NCI-H2227 (cell line): ENCODE results near the gene SIX3.
A peak's percentile ranks its signal among the peaks of the same experiment; 100 is the strongest.

Experiments used
- DNase-seq: peaks from one replicate; lab custom pipeline; 2025; ENCODE audit not compliant: unreplicated experiment; lab: John Stamatoyannopoulos, UW

The SIX3 gene

DNA sequence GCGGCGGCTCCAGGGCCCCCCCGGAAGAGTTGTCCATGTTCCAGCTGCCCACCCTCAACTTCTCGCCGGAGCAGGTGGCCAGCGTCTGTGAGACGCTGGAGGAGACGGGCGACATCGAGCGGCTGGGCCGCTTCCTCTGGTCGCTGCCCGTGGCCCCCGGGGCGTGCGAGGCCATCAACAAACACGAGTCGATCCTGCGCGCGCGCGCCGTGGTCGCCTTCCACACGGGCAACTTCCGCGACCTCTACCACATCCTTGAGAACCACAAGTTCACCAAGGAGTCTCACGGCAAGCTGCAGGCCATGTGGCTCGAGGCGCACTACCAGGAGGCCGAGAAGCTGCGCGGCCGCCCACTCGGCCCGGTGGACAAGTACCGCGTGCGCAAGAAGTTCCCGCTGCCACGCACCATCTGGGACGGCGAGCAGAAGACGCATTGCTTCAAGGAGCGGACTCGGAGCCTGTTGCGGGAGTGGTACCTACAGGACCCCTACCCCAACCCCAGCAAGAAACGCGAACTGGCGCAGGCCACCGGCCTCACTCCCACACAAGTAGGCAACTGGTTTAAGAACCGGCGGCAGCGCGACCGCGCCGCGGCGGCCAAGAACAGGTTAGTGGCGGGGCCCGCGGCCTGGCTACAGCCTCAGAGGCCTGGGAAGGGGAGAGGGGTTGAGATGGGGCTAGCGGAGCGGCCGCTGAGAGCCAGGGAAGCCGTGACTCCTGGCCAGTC lies 965 bp downstream of the SIX3 start:
- DNase-seq, result peak; percentile 44

DNA sequence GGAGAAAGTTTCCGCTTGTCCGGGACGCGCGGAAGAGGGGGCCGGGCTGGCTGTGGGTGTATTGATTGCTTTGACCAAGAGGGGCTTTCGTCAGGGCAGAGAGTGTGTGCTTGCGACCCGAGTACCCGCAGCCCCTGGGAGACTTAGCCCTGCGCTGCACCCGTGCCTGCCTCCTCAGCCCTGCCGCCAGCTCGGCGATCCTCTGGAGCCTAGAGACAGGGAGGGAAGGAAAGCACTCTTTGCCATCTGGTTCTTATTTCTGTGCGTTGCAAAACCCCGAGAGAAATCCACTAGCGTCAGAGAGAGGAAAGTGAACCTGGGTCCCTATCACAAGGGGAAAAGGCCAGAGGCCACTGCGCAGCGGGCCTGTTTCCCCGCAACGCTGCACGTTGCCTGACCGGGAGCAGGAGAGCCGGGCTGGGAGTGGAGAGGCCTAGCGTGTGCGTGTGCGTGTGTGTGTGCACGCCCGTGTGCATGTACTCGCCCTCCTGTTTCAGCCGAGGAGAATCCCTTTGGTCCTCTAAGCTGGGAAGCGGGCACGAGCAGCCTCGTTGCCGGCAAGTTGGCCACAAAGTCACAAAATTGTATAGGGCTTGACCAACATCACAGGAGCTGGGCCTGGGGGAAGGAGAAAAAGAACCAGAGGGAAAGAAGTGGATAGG lies 1.7 kb downstream of the SIX3 start:
- no peak for DNase-seq

DNA sequence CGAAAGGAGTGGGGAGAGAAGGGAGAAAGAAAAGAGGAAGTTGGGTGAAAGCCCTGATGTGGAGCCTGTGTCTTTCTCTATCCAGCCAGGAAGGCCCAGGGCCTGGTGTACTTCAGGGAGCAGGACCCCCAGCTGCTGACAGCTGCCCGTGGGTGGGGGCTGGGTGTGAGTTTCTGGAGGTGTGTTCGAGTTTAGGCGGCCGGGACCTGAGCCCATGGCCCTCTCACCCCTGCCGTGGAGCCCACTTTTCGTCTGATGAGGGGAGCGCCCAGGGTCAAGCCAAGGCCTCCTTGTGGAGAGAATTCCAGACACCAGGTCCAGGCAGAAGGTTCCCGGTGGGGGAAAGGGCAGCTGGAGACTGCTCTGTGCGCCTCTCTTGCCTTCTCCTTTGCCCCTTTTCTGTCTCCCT lies 2.2 kb downstream of the SIX3 start:
- DNase-seq, result no peak

DNA sequence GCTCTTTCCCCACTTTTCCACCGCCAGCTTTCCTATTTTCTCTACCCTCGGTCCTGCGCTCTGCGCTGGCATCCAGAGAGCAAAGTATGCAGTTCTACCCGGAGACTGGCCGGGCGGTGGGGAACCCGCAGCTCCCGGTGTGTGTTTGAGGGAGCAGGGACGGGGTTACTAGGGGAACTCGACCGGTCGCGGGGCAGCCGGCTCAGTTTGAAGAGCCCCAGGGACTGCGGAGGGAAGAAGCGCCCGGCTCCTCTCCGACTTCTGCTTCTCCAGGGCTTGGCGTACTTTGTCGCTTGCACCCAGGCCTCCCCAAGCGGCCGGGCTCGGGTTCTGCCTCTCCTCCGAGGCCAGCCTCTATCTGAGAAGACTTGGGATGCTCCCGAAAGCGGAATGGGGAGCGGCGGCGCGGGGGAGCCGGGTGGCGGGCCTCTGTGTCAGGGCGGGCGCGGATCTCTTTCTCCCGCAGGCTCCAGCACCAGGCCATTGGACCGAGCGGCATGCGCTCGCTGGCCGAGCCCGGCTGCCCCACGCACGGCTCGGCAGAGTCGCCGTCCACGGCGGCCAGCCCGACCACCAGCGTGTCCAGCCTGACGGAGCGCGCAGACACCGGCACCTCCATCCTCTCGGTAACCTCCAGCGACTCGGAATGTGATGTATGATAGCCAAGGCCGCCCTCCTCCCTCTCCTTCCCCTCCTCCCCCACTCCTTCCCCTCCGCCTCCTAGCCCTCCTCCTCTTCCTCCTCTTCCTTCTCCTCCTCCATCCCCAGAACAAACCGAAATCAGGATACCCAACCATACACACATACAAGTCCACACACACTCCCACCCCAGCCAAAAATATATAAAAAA lies 2.8 kb downstream of the SIX3 start:
- no peak for DNase-seq

DNA sequence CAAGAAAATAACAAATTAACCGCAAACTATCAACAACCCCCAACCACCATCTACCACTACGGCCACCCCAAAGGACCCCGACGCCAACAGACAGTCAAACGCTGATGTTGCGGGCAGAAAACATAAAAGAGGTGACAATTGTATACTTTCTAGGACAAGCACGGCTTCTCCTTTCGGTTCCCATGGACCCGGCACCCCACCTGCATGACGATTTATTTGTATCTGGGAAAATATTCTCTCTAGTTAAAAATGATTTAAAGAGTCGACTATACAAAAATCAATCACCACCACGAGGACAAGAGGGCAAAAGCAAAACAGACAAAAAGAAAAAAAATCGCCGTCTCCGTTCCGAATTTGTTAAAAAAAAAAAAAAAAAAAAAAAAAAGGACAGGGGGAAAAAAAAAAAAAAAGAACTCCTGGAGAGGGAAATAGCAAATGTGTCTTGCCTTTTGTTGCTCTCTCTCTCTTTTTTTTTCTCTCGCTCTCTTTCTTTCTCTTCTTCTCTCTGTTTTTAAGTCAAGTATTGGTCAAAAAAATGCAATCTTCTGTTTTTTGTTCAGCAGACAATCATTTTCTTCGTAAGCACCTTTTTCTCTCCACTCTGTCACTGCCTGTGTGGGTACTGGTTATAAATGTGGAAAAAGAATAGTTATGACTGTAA lies 3.6 kb downstream of the SIX3 start:
- no peak for DNase-seq

DNA sequence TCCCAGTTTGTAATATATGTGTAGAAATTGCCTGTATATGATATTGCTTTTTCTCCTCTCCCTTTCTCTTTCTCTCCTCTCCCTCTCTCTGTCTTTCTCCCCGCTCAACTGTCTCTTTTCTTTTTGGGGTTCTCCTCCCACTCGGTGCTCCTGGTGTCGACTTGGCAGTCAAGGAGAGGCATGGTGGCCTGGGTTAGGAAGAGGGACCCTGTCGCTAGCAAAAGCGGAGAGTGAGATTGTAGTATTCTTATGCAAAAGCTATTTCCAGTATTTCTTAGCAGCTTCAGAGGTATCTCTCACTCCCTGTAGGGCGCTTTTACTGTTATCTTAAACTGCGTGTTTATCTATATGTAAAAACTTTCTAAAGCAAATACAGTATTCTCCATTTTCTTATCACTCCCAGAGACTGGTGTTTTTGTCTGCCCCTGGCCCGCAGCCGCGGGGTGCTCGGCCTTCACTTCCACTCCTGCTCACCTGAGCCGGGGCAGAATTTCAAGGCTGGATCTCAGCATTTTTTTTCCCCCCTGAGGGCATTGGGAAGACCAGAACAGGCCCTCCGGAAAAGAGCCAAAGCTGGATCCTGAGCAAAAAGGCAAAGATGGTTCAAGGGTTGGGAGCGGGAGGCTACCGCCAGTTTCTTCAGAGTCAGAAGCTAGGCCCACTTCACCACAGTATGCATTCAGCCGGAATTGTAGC lies 4.3 kb downstream of the SIX3 start:
- no peak for DNase-seq

DNA sequence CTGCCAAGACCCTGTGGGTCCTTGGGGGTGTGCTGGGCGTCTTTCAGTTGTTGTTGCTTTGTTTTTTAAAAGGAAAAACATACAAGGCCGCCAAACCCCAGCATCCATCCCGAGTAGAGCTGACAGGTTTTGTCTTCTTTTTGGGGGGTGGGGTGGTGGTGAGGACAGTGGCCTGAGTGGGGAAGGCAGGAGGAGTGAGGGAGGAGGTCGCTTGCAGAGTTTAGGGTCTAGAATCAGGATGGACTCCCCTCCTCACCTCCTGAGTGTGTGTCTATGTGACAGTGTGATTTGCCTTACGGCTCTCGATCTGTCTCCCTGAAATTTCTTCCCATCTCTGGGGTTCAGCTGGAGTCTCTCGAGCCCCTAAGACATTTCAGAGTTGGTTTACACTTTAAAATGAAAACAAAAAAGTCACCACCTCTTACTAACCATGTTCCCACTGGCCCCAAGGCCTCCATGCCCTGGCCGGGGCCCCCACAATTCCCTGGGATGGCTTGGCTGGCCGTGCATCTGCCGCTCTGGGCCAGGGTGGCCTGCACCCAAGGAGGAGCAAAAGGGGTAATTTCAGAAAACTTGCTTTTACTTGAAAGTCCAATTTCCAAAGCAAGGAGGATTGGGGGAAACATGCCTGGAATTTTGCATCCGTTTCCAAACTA lies 5.0 kb downstream of the SIX3 start:
- DNase-seq, result no peak

DNA sequence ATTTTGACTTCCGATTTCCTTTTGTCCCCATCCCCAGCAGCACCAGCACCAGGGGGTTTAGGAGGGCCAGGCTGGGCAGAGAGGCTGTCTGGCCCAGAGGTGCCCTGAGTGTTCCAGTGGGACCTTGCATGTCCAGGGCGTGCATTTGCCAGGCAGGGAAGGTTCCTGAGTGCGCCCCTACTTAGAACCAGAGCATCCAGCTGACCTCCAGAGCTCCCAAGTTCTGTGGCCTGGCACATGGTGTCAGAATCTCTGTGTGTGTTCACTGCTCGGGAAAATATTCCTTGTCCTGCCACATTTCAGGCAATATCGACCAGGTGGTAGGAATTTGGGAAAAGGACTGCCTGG lies 5.5 kb downstream of the SIX3 start:
- no peak for DNase-seq

DNA sequence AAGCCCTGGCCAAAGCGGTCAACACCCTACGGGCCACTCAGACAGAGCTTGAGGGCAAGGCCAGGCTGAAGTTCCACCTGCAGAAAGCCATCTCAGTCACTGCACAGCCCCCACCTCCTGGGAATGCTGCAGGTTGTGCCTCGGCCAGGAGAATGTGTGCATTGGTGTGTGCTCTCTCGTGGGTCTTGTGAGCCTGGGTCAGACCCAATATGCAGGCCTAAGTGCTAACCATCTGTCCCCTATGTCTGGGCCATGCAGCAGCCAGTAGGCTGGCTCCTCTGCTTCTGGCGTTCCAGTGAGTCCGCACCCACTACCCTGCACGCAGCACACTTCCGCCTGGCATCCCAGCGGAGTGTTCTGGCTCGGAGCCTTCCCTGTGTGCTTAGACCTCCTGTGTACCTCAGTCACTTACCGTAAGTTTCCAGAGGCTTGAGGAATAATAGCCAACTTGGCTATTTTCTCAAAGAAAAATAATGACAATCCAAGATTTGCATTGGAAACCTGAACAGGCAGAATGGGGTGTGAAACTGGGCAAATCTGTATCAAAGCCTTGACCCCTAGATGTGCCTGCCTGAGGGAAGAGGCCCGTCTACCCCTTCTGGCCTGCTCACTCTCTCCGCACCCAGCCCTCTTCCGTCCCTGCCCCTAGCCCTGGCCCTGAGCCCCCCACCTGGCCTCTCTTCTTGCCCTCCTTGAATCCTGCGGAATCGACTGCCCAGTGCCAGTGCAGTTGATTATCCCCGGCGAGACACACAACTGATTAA lies 7.2 kb downstream of the SIX3 start:
- no peak for DNase-seq

DNA sequence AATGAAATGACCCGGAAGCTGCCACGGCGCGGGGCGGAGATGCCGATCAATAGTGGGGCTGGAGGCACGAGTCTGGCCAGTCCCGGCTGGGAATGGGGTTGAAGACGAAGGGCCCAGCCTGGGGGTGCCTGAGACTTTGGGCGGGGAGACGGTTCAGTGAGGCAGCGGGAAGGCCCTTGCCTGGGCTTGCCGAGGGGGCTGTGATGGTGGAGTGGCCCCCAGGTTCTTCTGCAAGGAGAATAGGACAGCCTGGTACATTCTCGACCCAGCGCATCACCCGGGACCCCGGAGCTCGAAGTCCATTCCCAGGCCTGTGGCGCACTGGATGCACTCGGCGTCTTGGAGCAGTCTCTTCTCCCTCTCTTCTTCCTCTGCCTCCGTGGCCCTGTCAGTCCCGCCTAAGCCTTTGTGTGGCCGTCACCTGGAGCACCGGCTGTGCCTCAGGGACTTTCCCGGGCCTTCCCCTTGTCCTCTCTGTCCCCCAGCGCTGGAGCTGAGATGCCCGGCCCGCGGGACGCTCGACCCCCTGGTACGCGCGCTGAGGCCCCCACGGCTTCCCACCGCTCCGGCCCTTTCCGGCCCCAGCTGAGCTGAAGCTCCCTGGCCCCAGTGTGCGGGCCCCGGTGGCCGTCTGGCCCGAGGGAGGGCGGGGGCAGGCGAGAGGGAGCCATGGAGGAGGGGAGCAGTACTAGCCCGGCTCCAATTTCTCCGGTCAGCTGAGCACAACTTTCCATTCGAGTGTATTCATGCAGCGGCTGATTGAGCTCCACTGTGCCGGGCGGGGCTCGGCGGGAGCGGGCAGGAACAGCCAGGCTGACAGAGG lies 8.0 kb downstream of the SIX3 start:
- no peak for DNase-seq

DNA sequence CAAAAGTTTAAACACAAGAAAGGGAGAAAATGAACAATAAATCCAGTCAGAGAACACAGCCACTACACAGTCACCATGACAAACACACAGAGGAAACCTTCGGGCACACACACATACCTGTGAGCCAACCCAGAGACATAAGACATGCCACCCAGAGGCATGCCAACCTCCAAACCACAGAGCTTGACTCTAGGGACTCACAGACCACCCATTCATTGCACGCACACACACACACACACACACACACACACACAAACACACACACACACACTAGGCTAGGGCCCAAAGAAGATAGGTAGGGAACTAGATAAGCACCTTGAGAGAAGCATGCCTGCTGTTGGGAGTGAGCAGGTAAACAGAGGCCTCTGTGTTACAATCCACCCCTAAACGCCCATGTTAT lies 9.1 kb downstream of the SIX3 start:
- no peak for DNase-seq

DNA sequence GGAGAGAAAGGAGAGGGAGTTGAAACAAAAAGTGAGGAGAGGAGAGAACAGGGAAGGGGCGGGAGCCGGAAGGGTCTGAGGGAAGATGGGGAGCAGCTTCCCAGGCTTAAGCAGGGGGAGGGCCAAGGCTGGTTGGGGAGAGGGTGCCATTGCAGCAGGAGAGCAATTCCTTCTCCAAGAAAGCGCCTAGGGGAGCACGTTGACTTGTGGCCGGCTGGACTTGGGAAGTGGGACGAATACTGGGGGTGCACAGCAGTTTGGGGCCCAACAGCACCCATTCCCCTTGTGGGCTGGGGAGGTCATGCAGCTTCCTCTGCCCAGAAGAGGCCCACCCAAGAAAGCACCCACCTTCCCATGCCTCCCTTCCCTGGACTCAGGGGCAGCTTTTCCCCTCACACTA lies 9.6 kb downstream of the SIX3 start:
- DNase-seq, result no peak

DNA sequence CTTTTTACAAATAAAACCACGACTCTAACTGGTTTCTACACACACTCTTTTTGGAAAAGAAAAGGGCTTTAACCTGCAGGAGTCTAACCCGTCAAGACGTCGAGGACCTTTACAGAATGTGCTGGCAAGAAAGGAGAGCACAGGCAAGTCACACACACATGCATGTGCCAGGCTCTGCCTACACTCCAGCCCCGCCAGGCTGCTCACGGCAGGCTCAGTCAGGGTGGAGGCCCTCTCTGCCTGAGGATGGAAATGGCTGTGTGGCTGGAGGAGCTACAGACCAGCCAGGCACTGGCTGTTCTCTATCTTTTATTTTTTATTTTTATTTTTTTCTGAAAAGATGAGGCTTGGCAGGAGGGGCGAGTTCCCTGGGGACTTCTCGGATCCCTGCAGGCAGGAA lies 10.2 kb downstream of the SIX3 start:
- no peak for DNase-seq

DNA sequence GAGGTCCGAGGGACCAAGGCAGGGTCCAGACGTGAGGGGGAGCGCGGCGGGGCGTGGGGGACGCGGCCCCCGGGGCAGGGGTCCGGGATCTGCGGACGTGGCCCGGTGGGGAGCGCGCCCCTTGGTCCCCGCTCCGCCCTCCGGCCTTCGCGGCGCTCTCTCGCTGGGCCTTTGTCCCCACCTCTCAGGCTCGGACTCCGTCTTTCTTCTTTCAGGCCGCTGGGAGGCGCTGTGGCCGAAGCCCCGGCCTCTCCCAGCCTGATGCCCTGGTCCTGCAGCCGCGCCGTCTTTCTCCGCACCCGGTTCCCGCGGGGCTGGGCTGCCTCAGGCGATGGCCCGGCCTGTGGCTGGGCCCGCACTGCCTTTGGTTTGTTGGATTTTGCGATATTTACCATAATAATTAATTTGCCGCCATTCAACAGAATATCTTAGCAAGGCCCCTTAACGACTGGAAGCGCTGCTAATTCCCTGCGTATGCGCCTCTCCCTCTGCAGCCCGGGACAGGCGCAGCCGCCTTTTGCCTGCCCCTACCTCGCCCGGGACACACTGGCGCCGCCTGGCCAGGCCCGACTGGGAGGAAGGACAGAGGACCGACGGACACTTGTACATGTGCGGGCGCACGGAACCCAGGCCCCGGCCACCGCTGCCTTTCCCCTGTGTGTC lies 10.8 kb downstream of the SIX3 start:
- DNase-seq, result no peak

DNA sequence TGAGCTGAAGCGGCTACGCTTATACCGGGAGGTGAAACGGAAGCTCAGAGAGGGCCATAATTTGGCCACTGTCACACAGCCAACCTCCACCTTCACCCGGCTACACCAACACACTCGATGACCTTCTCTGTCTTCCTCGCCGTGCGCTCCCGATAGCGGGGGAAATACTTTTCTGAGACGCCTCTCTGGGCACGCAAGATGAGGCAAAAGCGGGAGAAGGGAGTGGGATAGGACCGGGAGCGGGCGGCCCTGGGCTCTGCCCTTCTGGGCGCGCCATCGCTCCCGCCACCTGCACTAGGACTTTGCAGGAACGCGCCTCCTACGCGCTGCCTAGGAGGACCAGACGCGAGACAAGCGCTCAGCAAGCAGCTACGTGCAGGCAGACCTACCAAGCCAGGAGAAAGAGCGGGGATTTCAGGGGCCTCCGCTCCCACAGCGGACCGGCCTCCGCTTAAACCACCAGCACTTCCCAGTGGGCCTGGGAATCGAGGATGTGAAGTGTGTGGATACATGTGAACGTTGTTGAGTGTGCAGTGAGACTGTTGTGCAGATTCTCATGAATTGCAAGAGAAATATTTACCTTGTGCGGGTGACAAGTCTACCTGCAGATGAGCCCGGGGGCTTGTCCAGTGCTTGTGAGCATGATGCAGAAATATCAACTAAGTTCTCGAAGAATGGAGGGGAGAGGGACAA lies 11.4 kb downstream of the SIX3 start:
- DNase-seq, result no peak

DNA sequence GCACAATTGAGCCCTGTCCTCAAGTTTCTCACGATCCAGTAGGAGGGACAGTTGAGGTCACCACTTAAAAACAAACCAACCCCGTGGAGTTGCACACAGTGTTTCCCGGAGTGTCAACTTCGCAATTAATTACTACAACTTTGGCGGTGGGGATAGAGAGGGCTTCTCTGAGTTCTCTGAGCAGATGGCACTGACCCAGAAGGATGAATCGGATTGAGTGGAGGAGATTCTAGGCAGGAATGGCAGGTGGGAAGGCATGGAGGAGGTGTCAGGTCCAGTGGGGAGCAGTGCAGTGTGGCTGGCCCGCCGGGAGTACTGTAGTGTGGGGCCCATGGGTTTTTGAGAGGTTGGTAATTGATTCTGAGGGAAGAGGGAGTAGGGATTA lies 12.0 kb downstream of the SIX3 start:
- DNase-seq, result no peak

DNA sequence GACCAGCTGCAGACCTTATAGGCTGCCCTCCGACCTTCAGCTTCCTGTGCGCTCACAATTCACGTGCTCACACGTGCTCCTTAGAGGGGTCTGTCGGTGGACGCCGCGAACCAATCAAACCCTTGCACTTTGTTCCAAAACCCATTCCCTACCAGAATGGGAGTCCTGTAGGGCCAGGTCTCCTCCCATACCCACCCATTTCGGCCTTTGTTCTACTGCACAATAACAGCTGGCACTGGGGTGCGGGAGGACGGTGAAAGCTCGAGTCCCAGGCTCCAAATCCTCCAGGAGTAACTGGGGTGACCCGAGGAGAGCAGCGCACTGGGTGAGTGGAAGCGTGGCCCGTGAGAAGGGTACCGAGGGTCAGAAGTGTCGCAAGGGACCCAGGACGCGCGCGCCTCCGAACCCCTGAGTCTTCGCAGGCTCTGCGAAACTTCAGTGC lies 13.0 kb downstream of the SIX3 start:
- DNase-seq, result no peak
